Measurements from ENCODE around the gene FLRT3. TPM values are rescaled to one million over a fixed set of nuclear protein-coding genes. Genes with fewer than 3 reads are reported as not detected.

Gene FLRT3
- total and polyA plus RNA-seq, 4 donors = 2.7 to 29.7 (median 6.6) TPM

DNA sequence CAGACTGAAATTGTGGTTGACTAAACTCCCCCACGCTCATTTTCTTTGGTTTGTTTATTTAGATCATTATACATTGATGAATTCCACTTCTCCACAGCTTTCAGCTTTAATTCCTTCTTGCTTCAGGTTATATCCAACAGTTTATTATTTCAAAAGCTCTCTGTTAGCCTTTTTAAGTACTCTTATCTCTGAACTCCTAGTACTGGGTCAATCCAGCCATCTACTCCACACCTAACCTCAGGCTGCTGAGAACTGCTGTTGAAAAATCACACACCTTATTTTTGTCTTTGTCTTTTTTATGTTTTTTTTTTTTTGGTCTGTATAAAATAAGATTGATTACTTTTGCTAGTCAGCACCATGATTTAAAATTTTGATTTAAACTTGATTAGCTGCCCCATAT, 32.9 kb downstream of the FLRT3 start:
- TF ChIP-seq HNF4A (conservative IDR thresholded peaks at IDR 0.05) (no peak), NR2F2 (IDR thresholded peaks at IDR 0.05) (no peak), EGR1 (IDR thresholded peaks at IDR 0.05; ENCODE audit: low read depth in 2 of 2) (no peak), HNF4G (IDR thresholded peaks at IDR 0.05) (no peak), RAD21 (IDR thresholded peaks at IDR 0.05) (no peak), FOXA1 (IDR thresholded peaks at IDR 0.05) (no peak), FOXA2 (IDR thresholded peaks at IDR 0.05) (no peak), RXRA (IDR thresholded peaks at IDR 0.05) (no peak), TAF1 (conservative IDR thresholded peaks at IDR 0.05) (no peak), SP1 (IDR thresholded peaks at IDR 0.05) (no peak), JUND (IDR thresholded peaks at IDR 0.05) (no peak), YY1 (IDR thresholded peaks at IDR 0.05) (no peak), GABPA (IDR thresholded peaks at IDR 0.05 in 1 of 2, conservative IDR thresholded peaks at IDR 0.05 in 1 of 2) (no peak)
- TF ChIP-seq, protein P1, sequence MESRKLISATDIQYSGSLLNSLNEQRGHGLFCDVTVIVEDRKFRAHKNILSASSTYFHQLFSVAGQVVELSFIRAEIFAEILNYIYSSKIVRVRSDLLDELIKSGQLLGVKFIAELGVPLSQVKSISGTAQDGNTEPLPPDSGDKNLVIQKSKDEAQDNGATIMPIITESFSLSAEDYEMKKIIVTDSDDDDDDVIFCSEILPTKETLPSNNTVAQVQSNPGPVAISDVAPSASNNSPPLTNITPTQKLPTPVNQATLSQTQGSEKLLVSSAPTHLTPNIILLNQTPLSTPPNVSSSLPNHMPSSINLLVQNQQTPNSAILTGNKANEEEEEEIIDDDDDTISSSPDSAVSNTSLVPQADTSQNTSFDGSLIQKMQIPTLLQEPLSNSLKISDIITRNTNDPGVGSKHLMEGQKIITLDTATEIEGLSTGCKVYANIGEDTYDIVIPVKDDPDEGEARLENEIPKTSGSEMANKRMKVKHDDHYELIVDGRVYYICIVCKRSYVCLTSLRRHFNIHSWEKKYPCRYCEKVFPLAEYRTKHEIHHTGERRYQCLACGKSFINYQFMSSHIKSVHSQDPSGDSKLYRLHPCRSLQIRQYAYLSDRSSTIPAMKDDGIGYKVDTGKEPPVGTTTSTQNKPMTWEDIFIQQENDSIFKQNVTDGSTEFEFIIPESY (IDR thresholded peaks at IDR 0.05) = no peak
- TF ChIP-seq, protein P2, sequence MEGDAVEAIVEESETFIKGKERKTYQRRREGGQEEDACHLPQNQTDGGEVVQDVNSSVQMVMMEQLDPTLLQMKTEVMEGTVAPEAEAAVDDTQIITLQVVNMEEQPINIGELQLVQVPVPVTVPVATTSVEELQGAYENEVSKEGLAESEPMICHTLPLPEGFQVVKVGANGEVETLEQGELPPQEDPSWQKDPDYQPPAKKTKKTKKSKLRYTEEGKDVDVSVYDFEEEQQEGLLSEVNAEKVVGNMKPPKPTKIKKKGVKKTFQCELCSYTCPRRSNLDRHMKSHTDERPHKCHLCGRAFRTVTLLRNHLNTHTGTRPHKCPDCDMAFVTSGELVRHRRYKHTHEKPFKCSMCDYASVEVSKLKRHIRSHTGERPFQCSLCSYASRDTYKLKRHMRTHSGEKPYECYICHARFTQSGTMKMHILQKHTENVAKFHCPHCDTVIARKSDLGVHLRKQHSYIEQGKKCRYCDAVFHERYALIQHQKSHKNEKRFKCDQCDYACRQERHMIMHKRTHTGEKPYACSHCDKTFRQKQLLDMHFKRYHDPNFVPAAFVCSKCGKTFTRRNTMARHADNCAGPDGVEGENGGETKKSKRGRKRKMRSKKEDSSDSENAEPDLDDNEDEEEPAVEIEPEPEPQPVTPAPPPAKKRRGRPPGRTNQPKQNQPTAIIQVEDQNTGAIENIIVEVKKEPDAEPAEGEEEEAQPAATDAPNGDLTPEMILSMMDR (IDR thresholded peaks at IDR 0.05; ENCODE audit: low read depth, low read length, missing input control) = no peak
- TF ChIP-seq, protein P3, sequence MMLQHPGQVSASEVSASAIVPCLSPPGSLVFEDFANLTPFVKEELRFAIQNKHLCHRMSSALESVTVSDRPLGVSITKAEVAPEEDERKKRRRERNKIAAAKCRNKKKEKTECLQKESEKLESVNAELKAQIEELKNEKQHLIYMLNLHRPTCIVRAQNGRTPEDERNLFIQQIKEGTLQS (IDR thresholded peaks at IDR 0.05) = no peak
- TF ChIP-seq, protein P4, sequence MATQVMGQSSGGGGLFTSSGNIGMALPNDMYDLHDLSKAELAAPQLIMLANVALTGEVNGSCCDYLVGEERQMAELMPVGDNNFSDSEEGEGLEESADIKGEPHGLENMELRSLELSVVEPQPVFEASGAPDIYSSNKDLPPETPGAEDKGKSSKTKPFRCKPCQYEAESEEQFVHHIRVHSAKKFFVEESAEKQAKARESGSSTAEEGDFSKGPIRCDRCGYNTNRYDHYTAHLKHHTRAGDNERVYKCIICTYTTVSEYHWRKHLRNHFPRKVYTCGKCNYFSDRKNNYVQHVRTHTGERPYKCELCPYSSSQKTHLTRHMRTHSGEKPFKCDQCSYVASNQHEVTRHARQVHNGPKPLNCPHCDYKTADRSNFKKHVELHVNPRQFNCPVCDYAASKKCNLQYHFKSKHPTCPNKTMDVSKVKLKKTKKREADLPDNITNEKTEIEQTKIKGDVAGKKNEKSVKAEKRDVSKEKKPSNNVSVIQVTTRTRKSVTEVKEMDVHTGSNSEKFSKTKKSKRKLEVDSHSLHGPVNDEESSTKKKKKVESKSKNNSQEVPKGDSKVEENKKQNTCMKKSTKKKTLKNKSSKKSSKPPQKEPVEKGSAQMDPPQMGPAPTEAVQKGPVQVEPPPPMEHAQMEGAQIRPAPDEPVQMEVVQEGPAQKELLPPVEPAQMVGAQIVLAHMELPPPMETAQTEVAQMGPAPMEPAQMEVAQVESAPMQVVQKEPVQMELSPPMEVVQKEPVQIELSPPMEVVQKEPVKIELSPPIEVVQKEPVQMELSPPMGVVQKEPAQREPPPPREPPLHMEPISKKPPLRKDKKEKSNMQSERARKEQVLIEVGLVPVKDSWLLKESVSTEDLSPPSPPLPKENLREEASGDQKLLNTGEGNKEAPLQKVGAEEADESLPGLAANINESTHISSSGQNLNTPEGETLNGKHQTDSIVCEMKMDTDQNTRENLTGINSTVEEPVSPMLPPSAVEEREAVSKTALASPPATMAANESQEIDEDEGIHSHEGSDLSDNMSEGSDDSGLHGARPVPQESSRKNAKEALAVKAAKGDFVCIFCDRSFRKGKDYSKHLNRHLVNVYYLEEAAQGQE (IDR thresholded peaks at IDR 0.05) = no peak
- TF ChIP-seq, protein P5, sequence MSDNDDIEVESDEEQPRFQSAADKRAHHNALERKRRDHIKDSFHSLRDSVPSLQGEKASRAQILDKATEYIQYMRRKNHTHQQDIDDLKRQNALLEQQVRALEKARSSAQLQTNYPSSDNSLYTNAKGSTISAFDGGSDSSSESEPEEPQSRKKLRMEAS (IDR thresholded peaks at IDR 0.05) = no peak
- 88% methylated on average over 1 of the region's 1 CpG for WGBS

More for the DNA sequence above, 32.9 kb downstream of the FLRT3 start:
- H3K4me1 ChIP-seq (ENCODE audit: control insufficient read depth in 4 of 4, insufficient read depth in 4 of 4, low read length in 3 of 4) = no peaks in the 10 kb centered on the region
- no peak for DNase-seq (ENCODE audit: low spot score)
- no peak overlapping the region for H3K4me3 ChIP-seq (ENCODE audit: low read depth in 1 of 3, low read length in 3 of 3)
- H3K36me3 ChIP-seq (ENCODE audit: control insufficient read depth in 4 of 4, insufficient read depth in 3 of 4, low read depth in 1 of 4, low read length in 3 of 4) = no peaks in the 10 kb centered on the region
- no peak overlapping the region for H3K9ac ChIP-seq (ENCODE audit: low read depth in 1 of 2, low read length in 2 of 2)
- H3K9me3 ChIP-seq (ENCODE audit: control insufficient read depth in 4 of 4, low read length in 3 of 4) = no peaks in the 10 kb centered on the region
- H3K27ac ChIP-seq (ENCODE audit: low read depth in 1 of 2, low read length in 2 of 2) = no peak overlapping the region
- H3K27me3 ChIP-seq (ENCODE audit: control insufficient read depth in 4 of 4, insufficient read depth in 4 of 4, low read length in 3 of 4) = no peaks in the 10 kb centered on the region

Data from liver (tissue), 9 donors.